Caco-2 (cell line): ENCODE measurements around the gene EXOC6B. TPM values are rescaled to one million over a fixed set of nuclear protein-coding genes. Genes with fewer than 3 reads are reported as not detected.

Experiments
- BruUV-seq: library from RNA; stranded (reverse); fragments of 400-500 nt; replicated peaks from 2 replicates; lab custom pipeline; 2021; lab: Mats Ljungman, UMichigan
- CTCF ChIA-PET: fragments of 300-600 bp; sonication (Branson Sonifier 250); formaldehyde crosslinking; loops from one replicate; lab custom pipeline; 2022; ENCODE audit warnings: antibody characterized with exemption; lab: Charles Lee
- POLR2A ChIA-PET: fragments of 300-600 bp; sonication (Branson Sonifier 250); formaldehyde crosslinking; loops from one replicate; lab custom pipeline; 2022; ENCODE audit warnings: antibody characterized with exemption; lab: Charles Lee
- DNase-seq, 2 experiments: peaks; one replicate each; pipeline versions ENCODE4 v3.0.0 to v3.0.0-alpha.2; 2020 to 2022
- H3K27me3 ChIP-seq: replicated peaks from 2 replicates; pipeline ENCODE4 v1.6.0; 2011; ENCODE audit warnings: low read length; ENCODE audit not compliant: control insufficient read depth, insufficient read depth
- H3K36me3 ChIP-seq: 2 replicates; pipeline ENCODE4 v1.5.1; 2011; ENCODE audit warnings: low read length; ENCODE audit not compliant: control insufficient read depth, insufficient read depth
- H3K4me1 ChIP-seq: fragments of 250-450 bp; sonication (Bioruptor Pico); 2 replicates; pipeline ENCODE4 v1.5.1; 2020; ENCODE audit warnings: mild to moderate bottlenecking
- H3K4me3 ChIP-seq: 2 replicates; pipeline ENCODE4 v1.5.1; 2011; ENCODE audit warnings: low read depth, mild to moderate bottlenecking, control low read depth, low read length
- H3K9me3 ChIP-seq: fragments of 250-450 bp; sonication (Bioruptor Pico); 2 replicates; pipeline ENCODE4 v1.5.1; 2020; ENCODE audit warnings: mild to moderate bottlenecking, moderate library complexity
- H3K27ac Mint-ChIP-seq: one replicate; pipeline ENCODE4 v1.8.0; 2022; ENCODE audit warnings: mixed read lengths; ENCODE audit not compliant: unreplicated experiment
- H3K27me3 Mint-ChIP-seq: one replicate; pipeline ENCODE4 v1.8.0; 2022; ENCODE audit warnings: mixed read lengths; ENCODE audit not compliant: insufficient read depth, unreplicated experiment
- H3K36me3 Mint-ChIP-seq: one replicate; pipeline ENCODE4 v1.8.0; 2022; ENCODE audit warnings: mild to moderate bottlenecking, mixed read lengths; ENCODE audit not compliant: insufficient read depth, unreplicated experiment
- H3K4me1 Mint-ChIP-seq: one replicate; pipeline ENCODE4 v1.8.0; 2022; ENCODE audit warnings: low read depth, mixed read lengths; ENCODE audit not compliant: unreplicated experiment
- H3K4me3 Mint-ChIP-seq: one replicate; pipeline ENCODE4 v1.8.0; 2022; ENCODE audit warnings: mild to moderate bottlenecking, moderate library complexity, mixed read lengths; ENCODE audit not compliant: unreplicated experiment
- H3K9me3 Mint-ChIP-seq: one replicate; pipeline ENCODE4 v1.8.0; 2022; ENCODE audit warnings: mixed read lengths; ENCODE audit not compliant: unreplicated experiment
- CTCF ChIP-seq, 2 experiments: fragments of 200-600 bp in 1 of 2; IDR thresholded peaks; 1 replicate in 1 of 2; 2 replicates in 1 of 2; pipeline versions ENCODE4 v1.5.1 to v1.8.0; 2011 to 2022; ENCODE audit warnings: antibody characterized with exemption in 1 of 2, control low read depth in 1 of 2, inconsistent platforms in 1 of 2, low read depth in 1 of 2, low read length in 1 of 2, mild to moderate bottlenecking in 1 of 2, moderate library complexity in 1 of 2; ENCODE audit not compliant: insufficient read depth in 1 of 2, severe bottlenecking in 1 of 2, unreplicated experiment in 1 of 2
- intact Hi-C: fragments of 100-400 bp; cut with micrococcal nuclease; formaldehyde crosslinking; loops from one replicate; pipeline ENCODE4 v1.10.0; 2022; ENCODE audit not compliant: unreplicated experiment
- total RNA-seq: library from RNA; stranded (reverse); gene quantifications from 2 replicates; pipeline ENCODE4 v1.2.3, GENCODE V29; 2022

EXOC6B gene
- total RNA-seq, 1 experiment from 2014 or later: 36.1 TPM

- Mint-ChIP-seq H3K27me3 (no peaks in the 10 kb centered on the region), H3K4me3 (no peak overlapping the region), H3K9me3 (no peaks in the 10 kb centered on the region), H3K36me3 (no peaks in the 10 kb centered on the region), H3K27ac (no peak overlapping the region), H3K4me1 (peaks cover 12% of the 10 kb centered on the region)
- BruUV-seq: no TSS peak
- Histone ChIP-seq H3K4me3 (no peak overlapping the region), H3K9me3 (no peaks in the 10 kb centered on the region), H3K36me3 (no peaks in the 10 kb centered on the region), H3K4me1 (peaks cover 11% of the 10 kb centered on the region), H3K27me3 (no peaks in the 10 kb centered on the region)
- CTCF ChIA-PET: no interaction called here
- POLR2A ChIA-PET: no interaction called here
- intact Hi-C loops: no loop called here
- TF ChIP-seq CTCF (IDR thresholded peaks at IDR 0.05; ENCODE audit: insufficient read depth in 1 of 2, low read depth in 1 of 2, low read length in 1 of 2, severe bottlenecking in 1 of 2, unreplicated experiment in 1 of 2): no peak
- no peak for DNase-seq
These were observed 292.1 kb downstream of the EXOC6B start for GRCh38 chr2:72533765-72534164.

GRCh38 chr2:72527424-72527823 is 298.4 kb downstream of the EXOC6B start:
- BruUV-seq: no TSS peak

GRCh38 chr2:72526623-72527022 is 299.2 kb downstream of the EXOC6B start:
- BruUV-seq: no TSS peak

More at GRCh38 chr2:72527424-72527823, 298.4 kb downstream of the EXOC6B start:
- Mint-ChIP-seq H3K36me3 (no peaks in the 10 kb centered on the region), H3K27me3 (no peaks in the 10 kb centered on the region), H3K27ac (no peak overlapping the region), H3K4me1 (no peaks in the 10 kb centered on the region), H3K9me3 (no peaks in the 10 kb centered on the region), H3K4me3 (no peak overlapping the region)
- no peak for DNase-seq
- TF ChIP-seq CTCF (IDR thresholded peaks at IDR 0.05; ENCODE audit: insufficient read depth in 1 of 2, low read depth in 1 of 2, low read length in 1 of 2, severe bottlenecking in 1 of 2, unreplicated experiment in 1 of 2): no peak
- H3K36me3 ChIP-seq: no peaks in the 10 kb centered on the region
- H3K9me3 ChIP-seq: no peaks in the 10 kb centered on the region
- no peaks in the 10 kb centered on the region; the same call in none of the 2 replicates for H3K4me1 ChIP-seq
- H3K4me3 ChIP-seq: no peak overlapping the region
- ChIA-PET POLR2A (no interaction called here), CTCF (no interaction called here)
- H3K27me3 ChIP-seq: no peaks in the 10 kb centered on the region
- intact Hi-C loops: no loop called here

More at GRCh38 chr2:72526623-72527022, 299.2 kb downstream of the EXOC6B start:
- H3K27me3 ChIP-seq: no peaks in the 10 kb centered on the region
- no peak overlapping the region for H3K4me3 Mint-ChIP-seq
- intact Hi-C loops: no loop called here
- no peaks in the 10 kb centered on the region for H3K36me3 ChIP-seq
- POLR2A ChIA-PET: no interaction called here
- H3K27ac Mint-ChIP-seq: no peak overlapping the region
- no peaks in the 10 kb centered on the region; the same call in 1 of the 2 replicates for H3K4me1 ChIP-seq
- no peaks in the 10 kb centered on the region for H3K9me3 Mint-ChIP-seq
- CTCF ChIA-PET: no interaction called here
- H3K36me3 Mint-ChIP-seq: no peaks in the 10 kb centered on the region
- H3K4me1 Mint-ChIP-seq: no peaks in the 10 kb centered on the region
- H3K9me3 ChIP-seq: no peaks in the 10 kb centered on the region
- TF ChIP-seq CTCF (IDR thresholded peaks at IDR 0.05; ENCODE audit: insufficient read depth in 1 of 2, low read depth in 1 of 2, low read length in 1 of 2, severe bottlenecking in 1 of 2, unreplicated experiment in 1 of 2): no peak
- DNase-seq: no peak
- H3K4me3 ChIP-seq: no peak overlapping the region
- H3K27me3 Mint-ChIP-seq: no peaks in the 10 kb centered on the region
